Measurements from ENCODE around the gene CDC42BPA. TPM values are rescaled to one million over a fixed set of nuclear protein-coding genes. Genes with fewer than 3 reads are reported as not detected.
A peak's percentile ranks its signal among the peaks of the same experiment; 100 is the strongest.
"Not testable (repeated sequence)": the region's sequence is repeated elsewhere in the genome, so short reads cannot be mapped to it uniquely, and the experiment has no call there.

Gene CDC42BPA
- total and polyA plus RNA-seq, 3 experiments from 2014 or later, result 0.42 to 0.72 (median 0.44) TPM

GRCh38 chr1:227253065-227253464 is 65.2 kb downstream of the CDC42BPA start:
- ChIA-PET CTCF (no interaction called here), POLR2A (no interaction called here)
- Mint-ChIP-seq H3K36me3 (no peaks in the 10 kb centered on the region), H3K27ac (no peak overlapping the region), H3K27me3 (peaks cover 16 to 25% of the 10 kb centered on the region in 2 donors), H3K9me3 (peaks cover 0 to 6% (median 0%) of the 10 kb centered on the region in 5 donors), H3K4me1 (no peaks in the 10 kb centered on the region), H3K4me3 (no peak overlapping the region)
- DNase-seq, result no peak
- Histone ChIP-seq H3K4me3 (ENCODE audit: low read length) (no peak overlapping the region), H3K27me3 (ENCODE audit: insufficient read depth, low read length, poor library complexity, severe bottlenecking) (no peaks in the 10 kb centered on the region), H3K27ac (ENCODE audit: low read depth, low read length) (no peak overlapping the region), H3K4me1 (ENCODE audit: insufficient read depth, low read length) (no peaks in the 10 kb centered on the region), H3K9me3 (ENCODE audit: low read length) (no peaks in the 10 kb centered on the region), H3K36me3 (ENCODE audit: insufficient read depth, low read length) (no peaks in the 10 kb centered on the region)

- Mint-ChIP-seq H3K4me3 (no peak overlapping the region), H3K9me3 (peaks cover 0 to 15% (median 9%) of the 10 kb centered on the region in 5 donors), H3K4me1 (no peaks in the 10 kb centered on the region), H3K27ac (peak overlapping the region in 1 of 8 donors; percentile 70), H3K36me3 (no peaks in the 10 kb centered on the region), H3K27me3 (peaks cover 25 to 47% of the 10 kb centered on the region in 2 donors)
- no peaks in the 10 kb centered on the region for H3K9me3 ChIP-seq (ENCODE audit: low read length)
- no peak for DNase-seq
- H3K27me3 ChIP-seq (ENCODE audit: insufficient read depth, low read length, poor library complexity, severe bottlenecking), result no peaks in the 10 kb centered on the region
- CTCF ChIA-PET, result no interaction called here
- H3K4me3 ChIP-seq (ENCODE audit: low read length), result no peak overlapping the region
- no peak overlapping the region for H3K27ac ChIP-seq (ENCODE audit: low read depth, low read length)
- H3K4me1 ChIP-seq (ENCODE audit: insufficient read depth, low read length), result no peaks in the 10 kb centered on the region
- POLR2A ChIA-PET, result no interaction called here
- no peaks in the 10 kb centered on the region for H3K36me3 ChIP-seq (ENCODE audit: insufficient read depth, low read length)
These were observed 72.5 kb downstream of the CDC42BPA start for GRCh38 chr1:227245613-227246320.

- Histone ChIP-seq H3K36me3 (ENCODE audit: insufficient read depth, low read length) (no peaks in the 10 kb centered on the region), H3K4me3 (ENCODE audit: low read length) (no peak overlapping the region), H3K4me1 (ENCODE audit: insufficient read depth, low read length) (no peaks in the 10 kb centered on the region), H3K27me3 (ENCODE audit: insufficient read depth, low read length, poor library complexity, severe bottlenecking) (no peaks in the 10 kb centered on the region), H3K9me3 (ENCODE audit: low read length) (no peaks in the 10 kb centered on the region), H3K27ac (ENCODE audit: low read depth, low read length) (no peak overlapping the region)
- H3K27ac Mint-ChIP-seq, result no peak overlapping the region
- H3K27me3 Mint-ChIP-seq, result peaks cover 28 to 55% of the 10 kb centered on the region in 2 donors
- H3K9me3 Mint-ChIP-seq, result peaks cover 0 to 17% (median 9%) of the 10 kb centered on the region in 5 donors
- DNase-seq, result no peak
- no peaks in the 10 kb centered on the region for H3K4me1 Mint-ChIP-seq
- ChIA-PET CTCF (no interaction called here), POLR2A (no interaction called here)
- H3K36me3 Mint-ChIP-seq, result no peaks in the 10 kb centered on the region
- H3K4me3 Mint-ChIP-seq, result no peak overlapping the region
These were observed 73.8 kb downstream of the CDC42BPA start for GRCh38 chr1:227244339-227245118.

DNA sequence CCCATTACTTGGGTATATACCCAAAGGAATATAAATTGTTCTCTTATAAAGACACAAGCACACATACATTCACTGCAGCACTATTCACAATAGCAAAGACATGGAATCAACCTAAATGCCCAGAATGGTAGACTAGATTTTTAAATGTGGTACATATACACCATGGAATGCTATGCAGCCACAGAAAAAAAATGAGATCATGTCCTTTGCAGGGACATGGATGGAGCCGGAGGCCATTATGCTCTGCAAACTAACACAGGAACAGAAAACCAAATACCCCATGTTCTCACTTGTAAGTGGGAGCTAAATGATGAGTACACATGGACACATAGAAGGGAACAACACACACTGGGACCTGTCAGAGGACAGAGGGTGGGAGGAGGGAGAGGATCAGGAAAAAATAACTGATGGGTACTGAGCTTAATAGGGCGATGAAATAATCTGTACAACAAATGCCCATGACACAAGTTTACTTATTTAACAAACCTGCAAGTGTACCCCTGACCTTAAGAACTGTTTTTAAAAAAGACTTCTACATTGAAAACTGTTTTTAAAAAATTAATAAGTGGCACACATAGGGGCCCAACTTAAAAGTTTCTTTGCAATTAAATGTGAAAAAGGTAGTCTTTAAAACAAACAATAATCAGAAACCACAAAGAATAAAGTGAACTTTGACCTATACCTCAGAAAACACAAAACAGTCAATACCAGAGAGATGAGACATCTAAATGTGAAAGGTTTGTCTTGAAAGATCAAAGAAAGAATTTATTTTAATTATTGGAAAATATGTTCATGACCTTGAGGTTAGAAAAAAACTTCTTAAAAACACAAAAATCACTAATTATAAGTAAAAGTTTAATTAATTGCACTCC is 75.2 kb downstream of the CDC42BPA start:
- no peak overlapping the region for H3K27ac Mint-ChIP-seq
- H3K36me3 ChIP-seq (ENCODE audit: insufficient read depth, low read length), result no peaks in the 10 kb centered on the region

DNA sequence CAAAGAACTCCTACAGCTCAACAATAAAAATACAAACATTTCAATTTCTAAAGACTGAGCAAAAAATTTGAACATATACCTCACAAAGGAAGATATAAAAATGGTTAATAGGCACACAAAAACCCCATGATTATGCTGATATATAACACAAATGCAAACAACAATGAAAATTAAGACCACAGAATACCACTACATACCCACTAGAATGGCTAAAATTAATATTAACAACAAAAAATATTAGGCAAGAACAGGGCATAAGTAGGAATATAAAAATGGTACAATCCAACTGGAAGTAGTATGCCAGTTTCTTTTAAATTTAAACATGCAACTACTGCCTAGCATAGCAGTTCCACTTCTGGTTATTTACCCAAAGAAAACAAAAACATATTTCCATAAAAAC is 77.3 kb downstream of the CDC42BPA start:
- no peak overlapping the region for H3K27ac Mint-ChIP-seq
- H3K27me3 ChIP-seq (ENCODE audit: insufficient read depth, low read length, poor library complexity, severe bottlenecking), result no peaks in the 10 kb centered on the region
- no peak overlapping the region for H3K27ac ChIP-seq (ENCODE audit: low read depth, low read length)
- no peaks in the 10 kb centered on the region for H3K36me3 ChIP-seq (ENCODE audit: insufficient read depth, low read length)
- no peaks in the 10 kb centered on the region for H3K4me1 ChIP-seq (ENCODE audit: insufficient read depth, low read length)
- H3K36me3 Mint-ChIP-seq, result no peaks in the 10 kb centered on the region
- peaks cover 38 to 61% of the 10 kb centered on the region in 2 donors for H3K27me3 Mint-ChIP-seq
- no peak overlapping the region for H3K4me3 Mint-ChIP-seq
- no peak for DNase-seq
- no peaks in the 10 kb centered on the region for H3K9me3 ChIP-seq (ENCODE audit: low read length)
- ChIA-PET CTCF (no interaction called here), POLR2A (no interaction called here)
- H3K4me3 ChIP-seq (ENCODE audit: low read length), result no peak overlapping the region
- H3K4me1 Mint-ChIP-seq, result no peaks in the 10 kb centered on the region
- H3K9me3 Mint-ChIP-seq, result peaks cover 0 to 4% (median under 1%) of the 10 kb centered on the region in 5 donors

More for the DNA sequence above, 75.2 kb downstream of the CDC42BPA start:
- CTCF ChIA-PET, result no interaction called here
- Mint-ChIP-seq H3K27me3 (peaks cover 32 to 56% of the 10 kb centered on the region in 2 donors), H3K4me1 (no peaks in the 10 kb centered on the region), H3K9me3 (peaks cover 0 to 15% (median 5%) of the 10 kb centered on the region in 5 donors), H3K36me3 (no peaks in the 10 kb centered on the region), H3K4me3 (no peak overlapping the region)
- H3K27me3 ChIP-seq (ENCODE audit: insufficient read depth, low read length, poor library complexity, severe bottlenecking), result no peaks in the 10 kb centered on the region
- POLR2A ChIA-PET, result no interaction called here
- no peaks in the 10 kb centered on the region for H3K9me3 ChIP-seq (ENCODE audit: low read length)
- no peaks in the 10 kb centered on the region for H3K4me1 ChIP-seq (ENCODE audit: insufficient read depth, low read length)
- DNase-seq, result no peak
- no peak overlapping the region for H3K4me3 ChIP-seq (ENCODE audit: low read length)
- no peak overlapping the region for H3K27ac ChIP-seq (ENCODE audit: low read depth, low read length)

DNA sequence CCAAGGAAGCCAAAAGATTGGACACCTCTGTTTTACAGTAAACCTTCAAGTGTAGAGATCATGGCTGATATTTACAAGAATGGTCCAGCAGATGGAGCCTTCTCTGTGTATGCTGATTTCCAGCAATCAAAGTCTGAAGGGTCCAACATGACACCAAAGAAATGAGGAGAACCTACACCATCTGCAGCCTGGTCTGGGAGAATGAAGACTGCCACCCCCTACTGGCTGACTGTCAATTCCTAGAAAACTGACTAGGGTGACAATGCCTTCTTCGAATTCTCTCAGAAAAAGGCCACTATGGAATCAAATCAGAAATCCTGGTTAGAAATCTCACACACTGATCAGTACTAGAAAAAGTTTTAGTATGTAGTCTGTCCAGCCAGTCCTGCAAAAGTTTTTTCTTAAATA is 83.3 kb downstream of the CDC42BPA start:
- ChIA-PET CTCF (interaction anchor here (0.7 kb wide), 1 partner anchor 8 kb away, joined by 3 read pairs; no protein-coding TSS in a partner anchor), POLR2A (no interaction called here)
- H3K4me1 Mint-ChIP-seq, result no peaks in the 10 kb centered on the region
- H3K27me3 ChIP-seq (ENCODE audit: insufficient read depth, low read length, poor library complexity, severe bottlenecking), result no peaks in the 10 kb centered on the region
- no peaks in the 10 kb centered on the region for H3K9me3 ChIP-seq (ENCODE audit: low read length)
- H3K4me3 ChIP-seq (ENCODE audit: low read length), result no peak overlapping the region
- no peak for DNase-seq
- no peaks in the 10 kb centered on the region for H3K36me3 Mint-ChIP-seq
- no peaks in the 10 kb centered on the region for H3K4me1 ChIP-seq (ENCODE audit: insufficient read depth, low read length)
- H3K27me3 Mint-ChIP-seq, result peaks cover 25 to 58% of the 10 kb centered on the region in 2 donors
- no peak overlapping the region for H3K27ac ChIP-seq (ENCODE audit: low read depth, low read length)
- peaks cover 0 to 2% (median 0%) of the 10 kb centered on the region in 5 donors for H3K9me3 Mint-ChIP-seq
- H3K27ac Mint-ChIP-seq, result no peak overlapping the region
- H3K36me3 ChIP-seq (ENCODE audit: insufficient read depth, low read length), result no peaks in the 10 kb centered on the region
- H3K4me3 Mint-ChIP-seq, result no peak overlapping the region

DNA sequence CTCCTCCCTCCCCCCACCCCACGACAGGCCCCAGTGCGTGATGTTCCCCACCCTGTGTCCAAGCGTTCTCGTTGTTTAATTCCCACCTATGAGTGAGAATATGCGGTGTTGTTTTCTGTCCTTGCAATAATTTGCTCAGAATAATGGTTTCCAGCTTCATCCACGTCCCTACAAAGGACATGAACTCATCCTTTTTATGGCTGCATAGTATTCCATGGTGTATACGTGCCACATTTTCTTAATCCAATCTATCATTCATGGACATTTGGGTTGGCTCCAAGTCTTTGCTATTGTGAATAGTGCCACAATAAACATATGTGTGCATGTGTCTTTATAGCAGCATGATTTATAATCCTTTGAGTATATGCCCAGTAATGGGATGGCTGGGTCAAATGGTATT is 87.2 kb downstream of the CDC42BPA start:
- CTCF ChIA-PET; H3K36me3 Mint-ChIP-seq; POLR2A ChIA-PET; H3K27ac ChIP-seq (ENCODE audit: low read depth, low read length); H3K36me3 ChIP-seq (ENCODE audit: insufficient read depth, low read length); H3K9me3 ChIP-seq (ENCODE audit: low read length); H3K9me3 Mint-ChIP-seq; H3K27ac Mint-ChIP-seq; H3K4me3 ChIP-seq (ENCODE audit: low read length); DNase-seq; H3K4me3 Mint-ChIP-seq; H3K4me1 Mint-ChIP-seq; H3K4me1 ChIP-seq (ENCODE audit: insufficient read depth, low read length); H3K27me3 ChIP-seq (ENCODE audit: insufficient read depth, low read length, poor library complexity, severe bottlenecking): not testable (repeated sequence)
- H3K27me3 Mint-ChIP-seq, result peaks cover 8 to 30% of the 10 kb centered on the region in 2 donors

- Mint-ChIP-seq H3K27ac (no peak overlapping the region), H3K4me3 (no peak overlapping the region), H3K36me3 (no peaks in the 10 kb centered on the region), H3K9me3 (no peaks in the 10 kb centered on the region), H3K4me1 (no peaks in the 10 kb centered on the region), H3K27me3 (peaks cover 6 to 14% of the 10 kb centered on the region in 2 donors)
- POLR2A ChIA-PET, result no interaction called here
- H3K4me1 ChIP-seq (ENCODE audit: insufficient read depth, low read length), result no peaks in the 10 kb centered on the region
- no peaks in the 10 kb centered on the region for H3K36me3 ChIP-seq (ENCODE audit: insufficient read depth, low read length)
- no peak overlapping the region for H3K27ac ChIP-seq (ENCODE audit: low read depth, low read length)
- H3K9me3 ChIP-seq (ENCODE audit: low read length), result no peaks in the 10 kb centered on the region
- H3K27me3 ChIP-seq (ENCODE audit: insufficient read depth, low read length, poor library complexity, severe bottlenecking), result peaks cover 4% of the 10 kb centered on the region
- H3K4me3 ChIP-seq (ENCODE audit: low read length), result no peak overlapping the region
- no peak for DNase-seq
- CTCF ChIA-PET, result no interaction called here
These were observed 90.1 kb downstream of the CDC42BPA start for GRCh38 chr1:227228201-227228600.
